Erythroblast (primary cell): ENCODE measurements around the gene NFATC1.

Experiments used
- GATA1 ChIP-seq: IDR thresholded peaks from 2 replicates; pipeline ENCODE4 v1.6.1; 2011; ENCODE audit warnings: low read depth, mild to moderate bottlenecking, control low read depth, low read length, moderate library complexity
- POLR2A ChIP-seq: IDR thresholded peaks from 2 replicates; pipeline ENCODE4 v1.6.1; 2011; ENCODE audit warnings: mild to moderate bottlenecking, low read length

- TF ChIP-seq POLR2A (no peak), GATA1 (no peak)
These were observed 57.4 kb downstream of the NFATC1 start for GRCh38 chr18:79452991-79453645.
